ENCODE data around the gene LRIT1. TPM values are rescaled to one million over a fixed set of nuclear protein-coding genes. Genes with fewer than 3 reads are reported as not detected.

The LRIT1 gene
- total RNA-seq, 1 experiment from 2014 or later: not detected

- H3K27me3 Mint-ChIP-seq (ENCODE audit: low read depth): peaks cover 15% of the 10 kb centered on the region
- POLR2A ChIA-PET: interaction anchor here (0.6 kb wide), 1 partner anchor 175 kb away, joined by 4 read pairs; no protein-coding TSS in a partner anchor
- peak; percentile 60 for ATAC-seq
- CTCF ChIA-PET: interaction anchor here (1.0 to 9.2 kb wide), 8 partner anchors 13 to 142 kb away, joined by 3 to 75 read pairs (median 6); partner anchors contain the start of gene GHITM
- TF ChIP-seq OVOL2 (CRISPR knock-in tag; IDR thresholded peaks at IDR 0.05; ENCODE audit: borderline replicate concordance) (no peak), TP53 (CRISPR knock-in tag; IDR thresholded peaks at IDR 0.05) (no peak), MYBL2 (CRISPR knock-in tag; IDR thresholded peaks at IDR 0.05) (no peak), MAX (CRISPR knock-in tag; IDR thresholded peaks at IDR 0.05) (no peak), ZBTB21 (CRISPR knock-in tag; IDR thresholded peaks at IDR 0.05; ENCODE audit: borderline replicate concordance) (no peak), SOX15 (CRISPR knock-in tag; IDR thresholded peaks at IDR 0.05) (no peak), ZNF425 (CRISPR knock-in tag; conservative IDR thresholded peaks at IDR 0.05) (no peak), NR3C1 (CRISPR knock-in tag; conservative IDR thresholded peaks at IDR 0.05; ENCODE audit: low read depth) (no peak), TEAD4 (CRISPR knock-in tag; IDR thresholded peaks at IDR 0.05) (no peak), CTCF (IDR thresholded peaks at IDR 0.05) (no peak), PRRX2 (CRISPR knock-in tag; IDR thresholded peaks at IDR 0.05) (no peak), SMAD3 (CRISPR knock-in tag; IDR thresholded peaks at IDR 0.05; ENCODE audit: borderline replicate concordance) (no peak)
- no peak overlapping the region for H3K27ac Mint-ChIP-seq
- H3K4me1 Mint-ChIP-seq: no peaks in the 10 kb centered on the region; the same call in 1 of the 2 replicates
- H3K9me3 Mint-ChIP-seq: no peaks in the 10 kb centered on the region
- DNase-seq (ENCODE audit: low spot score): no peak
- H3K36me3 Mint-ChIP-seq: no peaks in the 10 kb centered on the region
- H3K4me3 Mint-ChIP-seq: no peak overlapping the region
Observed at GRCh38 chr10:84201244-84201606, 40.1 kb downstream of the LRIT1 start.

- CTCF ChIA-PET: interaction anchor here (1.0 to 9.2 kb wide), 5 partner anchors 14 to 141 kb away, joined by 4 to 75 read pairs (median 6); no protein-coding TSS in a partner anchor
- H3K4me1 Mint-ChIP-seq: peaks cover 5% of the 10 kb centered on the region; the same call in 1 of the 2 replicates
Observed at GRCh38 chr10:84200537-84201243, 40.7 kb downstream of the LRIT1 start.

More at GRCh38 chr10:84200537-84201243, 40.7 kb downstream of the LRIT1 start:
- H3K27ac Mint-ChIP-seq: no peak overlapping the region
- H3K4me3 Mint-ChIP-seq: no peak overlapping the region
- TF ChIP-seq ZNF512 (CRISPR knock-in tag; IDR thresholded peaks at IDR 0.05; ENCODE audit: borderline replicate concordance): no peak
- ATAC-seq: no peak
- no peaks in the 10 kb centered on the region for H3K36me3 Mint-ChIP-seq
- H3K27me3 Mint-ChIP-seq (ENCODE audit: low read depth): peaks cover 20% of the 10 kb centered on the region
- no peak for DNase-seq (ENCODE audit: low spot score)
- H3K9me3 Mint-ChIP-seq: no peaks in the 10 kb centered on the region
- POLR2A ChIA-PET: no interaction called here
